ENCODE data around the gene GKAP1.

DNA sequence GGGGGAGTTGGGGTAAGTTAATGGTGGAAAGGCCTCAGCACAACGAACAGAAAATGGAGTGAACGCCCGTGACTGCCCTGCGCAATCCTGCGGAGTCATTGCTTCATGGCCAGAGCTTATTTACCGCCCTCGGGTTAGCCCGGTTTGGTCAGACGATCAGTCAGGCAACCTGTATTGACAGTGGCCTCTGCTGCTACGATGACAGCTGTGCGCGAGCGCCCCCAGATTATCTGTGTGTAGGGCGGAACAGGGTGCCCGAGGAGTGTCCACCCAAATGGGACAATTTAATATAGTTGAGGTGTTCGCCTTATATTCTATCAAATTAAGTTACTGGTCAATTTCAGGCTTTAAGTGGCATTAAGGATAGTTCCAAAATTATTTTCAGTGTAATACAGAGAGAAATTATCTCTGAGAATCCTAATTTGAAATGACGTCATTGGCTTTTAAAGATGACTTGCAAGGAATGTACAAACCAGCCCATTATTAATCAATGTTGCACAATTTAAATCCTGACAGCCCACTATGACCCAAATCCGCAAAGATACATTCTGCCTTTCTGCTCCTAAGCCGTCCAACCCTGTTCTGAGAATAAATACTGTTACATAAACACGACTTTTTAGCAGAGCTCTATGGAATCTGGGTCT, 108.9 kb downstream of the GKAP1 start:
- TF ChIP-seq HOXA9 (CRISPR knock-in tag; IDR thresholded peaks at IDR 0.05; ENCODE audit: borderline replicate concordance) (no peak), XRCC5 (optimal IDR thresholded peaks at IDR 0.05; ENCODE audit: low read length) (no peak), JDP2 (CRISPR knock-in tag; IDR thresholded peaks at IDR 0.05; ENCODE audit: borderline replicate concordance) (no peak), MAZ (IDR thresholded peaks at IDR 0.05; ENCODE audit: borderline replicate concordance, low read depth, low read length) (no peak), MAZ (CRISPR knock-in tag; IDR thresholded peaks at IDR 0.05; ENCODE audit: low read depth) (no peak), FOXJ3 (CRISPR knock-in tag; IDR thresholded peaks at IDR 0.05; ENCODE audit: borderline replicate concordance) (no peak), U2AF2 (IDR thresholded peaks at IDR 0.05; ENCODE audit: low read depth, low read length) (no peak)
- TF ChIP-seq, protein P1, sequence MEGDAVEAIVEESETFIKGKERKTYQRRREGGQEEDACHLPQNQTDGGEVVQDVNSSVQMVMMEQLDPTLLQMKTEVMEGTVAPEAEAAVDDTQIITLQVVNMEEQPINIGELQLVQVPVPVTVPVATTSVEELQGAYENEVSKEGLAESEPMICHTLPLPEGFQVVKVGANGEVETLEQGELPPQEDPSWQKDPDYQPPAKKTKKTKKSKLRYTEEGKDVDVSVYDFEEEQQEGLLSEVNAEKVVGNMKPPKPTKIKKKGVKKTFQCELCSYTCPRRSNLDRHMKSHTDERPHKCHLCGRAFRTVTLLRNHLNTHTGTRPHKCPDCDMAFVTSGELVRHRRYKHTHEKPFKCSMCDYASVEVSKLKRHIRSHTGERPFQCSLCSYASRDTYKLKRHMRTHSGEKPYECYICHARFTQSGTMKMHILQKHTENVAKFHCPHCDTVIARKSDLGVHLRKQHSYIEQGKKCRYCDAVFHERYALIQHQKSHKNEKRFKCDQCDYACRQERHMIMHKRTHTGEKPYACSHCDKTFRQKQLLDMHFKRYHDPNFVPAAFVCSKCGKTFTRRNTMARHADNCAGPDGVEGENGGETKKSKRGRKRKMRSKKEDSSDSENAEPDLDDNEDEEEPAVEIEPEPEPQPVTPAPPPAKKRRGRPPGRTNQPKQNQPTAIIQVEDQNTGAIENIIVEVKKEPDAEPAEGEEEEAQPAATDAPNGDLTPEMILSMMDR (CRISPR knock-in tag; IDR thresholded peaks at IDR 0.05), result peak; percentile 76
- TF ChIP-seq, protein P2, sequence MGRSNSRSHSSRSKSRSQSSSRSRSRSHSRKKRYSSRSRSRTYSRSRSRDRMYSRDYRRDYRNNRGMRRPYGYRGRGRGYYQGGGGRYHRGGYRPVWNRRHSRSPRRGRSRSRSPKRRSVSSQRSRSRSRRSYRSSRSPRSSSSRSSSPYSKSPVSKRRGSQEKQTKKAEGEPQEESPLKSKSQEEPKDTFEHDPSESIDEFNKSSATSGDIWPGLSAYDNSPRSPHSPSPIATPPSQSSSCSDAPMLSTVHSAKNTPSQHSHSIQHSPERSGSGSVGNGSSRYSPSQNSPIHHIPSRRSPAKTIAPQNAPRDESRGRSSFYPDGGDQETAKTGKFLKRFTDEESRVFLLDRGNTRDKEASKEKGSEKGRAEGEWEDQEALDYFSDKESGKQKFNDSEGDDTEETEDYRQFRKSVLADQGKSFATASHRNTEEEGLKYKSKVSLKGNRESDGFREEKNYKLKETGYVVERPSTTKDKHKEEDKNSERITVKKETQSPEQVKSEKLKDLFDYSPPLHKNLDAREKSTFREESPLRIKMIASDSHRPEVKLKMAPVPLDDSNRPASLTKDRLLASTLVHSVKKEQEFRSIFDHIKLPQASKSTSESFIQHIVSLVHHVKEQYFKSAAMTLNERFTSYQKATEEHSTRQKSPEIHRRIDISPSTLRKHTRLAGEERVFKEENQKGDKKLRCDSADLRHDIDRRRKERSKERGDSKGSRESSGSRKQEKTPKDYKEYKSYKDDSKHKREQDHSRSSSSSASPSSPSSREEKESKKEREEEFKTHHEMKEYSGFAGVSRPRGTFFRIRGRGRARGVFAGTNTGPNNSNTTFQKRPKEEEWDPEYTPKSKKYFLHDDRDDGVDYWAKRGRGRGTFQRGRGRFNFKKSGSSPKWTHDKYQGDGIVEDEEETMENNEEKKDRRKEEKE (IDR thresholded peaks at IDR 0.05), result no peak

All from HepG2 (cell line).